GM23248 (cell line): ENCODE data around the gene TENT5C. TPM values are rescaled to one million over a fixed set of nuclear protein-coding genes. Genes with fewer than 3 reads are reported as not detected.

Experiments used
- DNase-seq: peaks from one replicate; pipeline ENCODE4 v3.0.0-alpha.2; 2015
- H2AFZ ChIP-seq: fragments of 200-600 bp; sonication (generic); 2 replicates; pipeline ENCODE4 v1.6.1; 2016; ENCODE audit warnings: antibody characterized with exemption
- H3F3A ChIP-seq: fragments of 200-600 bp; sonication (generic); 2 replicates; pipeline ENCODE4 v1.6.1; 2016; ENCODE audit warnings: mild to moderate bottlenecking, antibody characterized with exemption, mixed run types; ENCODE audit not compliant: insufficient read depth
- H3K27ac ChIP-seq: fragments of 200-600 bp; sonication (generic); 2 replicates; pipeline ENCODE4 v1.5.1; 2016; ENCODE audit warnings: mild to moderate bottlenecking
- H3K27me3 ChIP-seq: fragments of 200-600 bp; sonication (generic); replicated peaks from 2 replicates; pipeline ENCODE4 v1.6.1; 2016; ENCODE audit warnings: mild to moderate bottlenecking; ENCODE audit not compliant: insufficient read depth
- H3K36me3 ChIP-seq: fragments of 200-600 bp; sonication (generic); 2 replicates; pipeline ENCODE4 v1.6.1; 2016; ENCODE audit warnings: low read depth, mild to moderate bottlenecking
- H3K4me1 ChIP-seq: fragments of 200-600 bp; sonication (generic); 2 replicates; pipeline ENCODE4 v1.6.1; 2016; ENCODE audit warnings: mild to moderate bottlenecking; ENCODE audit not compliant: insufficient read depth
- H3K4me2 ChIP-seq: fragments of 200-600 bp; sonication (generic); one replicate; pipeline ENCODE4 v1.6.1; 2016; ENCODE audit warnings: mild to moderate bottlenecking; ENCODE audit not compliant: unreplicated experiment
- H3K4me3 ChIP-seq: fragments of 200-600 bp; sonication (generic); 2 replicates; pipeline ENCODE4 v1.5.1; 2016; ENCODE audit warnings: mild to moderate bottlenecking
- H3K79me2 ChIP-seq: fragments of 200-600 bp; sonication (generic); 2 replicates; pipeline ENCODE4 v1.6.1; 2016; ENCODE audit warnings: mild to moderate bottlenecking; ENCODE audit not compliant: insufficient read depth
- H3K9ac ChIP-seq: fragments of 200-600 bp; sonication (generic); 2 replicates; pipeline ENCODE4 v1.6.1; 2016; ENCODE audit warnings: mild to moderate bottlenecking
- H3K9me2 ChIP-seq: fragments of 200-600 bp; sonication (generic); 2 replicates; pipeline ENCODE4 v1.6.1; 2016; ENCODE audit warnings: mixed run types, mild to moderate bottlenecking, moderate library complexity; ENCODE audit not compliant: insufficient read depth
- H3K9me3 ChIP-seq: fragments of 200-600 bp; sonication (generic); one replicate; pipeline ENCODE4 v1.6.1; 2017; ENCODE audit warnings: low read depth
- H4K20me1 ChIP-seq: fragments of 200-600 bp; sonication (generic); 2 replicates; pipeline ENCODE4 v1.6.0; 2016; ENCODE audit not compliant: insufficient read depth
- EZH2 ChIP-seq: fragments of 200-600 bp; sonication (generic); IDR thresholded peaks from 2 replicates; pipeline ENCODE4 v1.6.1; 2018; ENCODE audit warnings: antibody characterized with exemption, mild to moderate bottlenecking; ENCODE audit not compliant: insufficient read depth, poor library complexity, severe bottlenecking
- EZH2phosphoT487 ChIP-seq: fragments of 200-600 bp; sonication (generic); IDR thresholded peaks from 2 replicates; pipeline ENCODE4 v1.6.1; 2018; ENCODE audit warnings: antibody characterized with exemption, moderate library complexity, mild to moderate bottlenecking, low read depth; ENCODE audit not compliant: insufficient read depth
- WGBS, 2 experiments: methylation state at CpG; one replicate each; pipeline ENCODE4 v1.1.6; 2015 to 2017; ENCODE audit warnings: low lambda C conversion rate in 2 of 2, low coverage in 1 of 2; ENCODE audit errors: missing lambda C conversion rate in 2 of 2; 5-methylcytosine and 5-hydroxymethylcytosine counted together
- in situ Hi-C: fragments of 300-500 bp; cut with MboI; formaldehyde crosslinking; loops from 2 replicates; pipeline ENCODE4 v1.15.0; 2020
- polyA plus RNA-seq: library from polyadenylated mRNA; unstranded; fragments of >200 nt; fragmentation: Nextera tagmentation; extraction: Ambion mirVana; gene quantifications from 2 replicates; pipeline ENCODE4 v1.2.1, GENCODE V29; 2016
- total RNA-seq: library from RNA; depleted of rRNA; stranded (reverse); fragments of >200 nt; shearing (Covaris generic); gene quantifications from 2 replicates; pipeline ENCODE4 v1.2.3, GENCODE V29; 2014

TENT5C gene
- total and polyA plus RNA-seq, 2 experiments from 2014 or later = 0.20 TPM; not detected in 1

GRCh38 chr1:117657949-117658660 lies 52.3 kb downstream of the TENT5C start:
- no peaks in the 10 kb centered on the region for H3K9me3 ChIP-seq
- TF ChIP-seq EZH2phosphoT487 = no peak
- no peak for TF ChIP-seq EZH2
- no peak overlapping the region for H3K4me3 ChIP-seq
- in situ Hi-C loops = no loop called here
- no peak overlapping the region for H3K9ac ChIP-seq
- no peaks in the 10 kb centered on the region for H3F3A ChIP-seq
- DNase-seq = no peak
- no peaks in the 10 kb centered on the region for H3K79me2 ChIP-seq
- 84 to 89% methylated on average over 5 of the region's 5 CpGs for WGBS, 2 experiments
- no peak overlapping the region for H3K27ac ChIP-seq
- no peak overlapping the region for H2AFZ ChIP-seq
- no peaks in the 10 kb centered on the region for H3K9me2 ChIP-seq
- H3K4me1 ChIP-seq = no peaks in the 10 kb centered on the region; the same call in 1 of the 2 replicates
- H3K36me3 ChIP-seq = no peaks in the 10 kb centered on the region
- no peaks in the 10 kb centered on the region for H4K20me1 ChIP-seq
- H3K4me2 ChIP-seq = no peak overlapping the region
- no peaks in the 10 kb centered on the region for H3K27me3 ChIP-seq

- no peaks in the 10 kb centered on the region; the same call in 1 of the 2 replicates for H3K4me1 ChIP-seq
- no peak for DNase-seq
- H3K27ac ChIP-seq = no peak overlapping the region
- no peak overlapping the region for H3K4me2 ChIP-seq
- no peaks in the 10 kb centered on the region for H3K27me3 ChIP-seq
- in situ Hi-C loops = no loop called here
- no peak overlapping the region for H2AFZ ChIP-seq
- H3K9me2 ChIP-seq = no peaks in the 10 kb centered on the region
- no peak overlapping the region for H3K9ac ChIP-seq
- no peaks in the 10 kb centered on the region for H3K36me3 ChIP-seq
- H3K79me2 ChIP-seq = no peaks in the 10 kb centered on the region
- no peaks in the 10 kb centered on the region for H3F3A ChIP-seq
- H3K4me3 ChIP-seq = no peak overlapping the region
- H4K20me1 ChIP-seq = no peaks in the 10 kb centered on the region
- WGBS, 2 experiments = 93 to 98% methylated on average over 3 of the region's 3 CpGs
- H3K9me3 ChIP-seq = no peaks in the 10 kb centered on the region
- no peak for TF ChIP-seq EZH2
- no peak for TF ChIP-seq EZH2phosphoT487
Measured at GRCh38 chr1:117658676-117659075, 52.8 kb downstream of the TENT5C start.

GRCh38 chr1:117659550-117660270 lies 53.9 kb downstream of the TENT5C start:
- TF ChIP-seq EZH2phosphoT487 (no peak), EZH2 (no peak)
- H3K4me3 ChIP-seq = no peak overlapping the region
- no peak overlapping the region for H3K4me2 ChIP-seq
- H2AFZ ChIP-seq = no peak overlapping the region
- H3K27me3 ChIP-seq = no peaks in the 10 kb centered on the region
- H3K9me2 ChIP-seq = no peaks in the 10 kb centered on the region
- H3K9me3 ChIP-seq = no peaks in the 10 kb centered on the region
- H3K79me2 ChIP-seq = no peaks in the 10 kb centered on the region
- H3K27ac ChIP-seq = no peak overlapping the region
- no peaks in the 10 kb centered on the region for H3F3A ChIP-seq
- no peak overlapping the region for H3K9ac ChIP-seq
- no peak for DNase-seq
- in situ Hi-C loops = no loop called here
- no peaks in the 10 kb centered on the region; the same call in 1 of the 2 replicates for H3K4me1 ChIP-seq
- no peaks in the 10 kb centered on the region for H3K36me3 ChIP-seq
- 64 to 69% methylated on average over 6 of the region's 6 CpGs for WGBS, 2 experiments
- H4K20me1 ChIP-seq = no peaks in the 10 kb centered on the region

GRCh38 chr1:117660271-117660965 lies 54.6 kb downstream of the TENT5C start:
- in situ Hi-C loops = no loop called here
- whole genome bisulfite sequencing, 2 experiments = 75 to 78% methylated on average over 6 of the region's 6 CpGs

More at GRCh38 chr1:117660271-117660965, 54.6 kb downstream of the TENT5C start:
- Histone ChIP-seq H3K36me3 (no peaks in the 10 kb centered on the region), H4K20me1 (no peaks in the 10 kb centered on the region), H3K4me3 (no peak overlapping the region), H3K9ac (no peak overlapping the region), H3F3A (no peaks in the 10 kb centered on the region), H3K4me2 (no peak overlapping the region), H3K27ac (no peak overlapping the region), H3K27me3 (no peaks in the 10 kb centered on the region), H3K4me1 (no peaks in the 10 kb centered on the region; the same call in 1 of the 2 replicates), H3K9me3 (no peaks in the 10 kb centered on the region), H3K9me2 (no peaks in the 10 kb centered on the region), H3K79me2 (no peaks in the 10 kb centered on the region), H2AFZ (no peak overlapping the region)
- no peak for DNase-seq
- TF ChIP-seq EZH2 (no peak), EZH2phosphoT487 (no peak)
